NB4 (cell line): ENCODE results near the gene GALNT10.

Experiments used
- CTCF ChIP-seq: IDR thresholded peaks from one replicate; pipeline ENCODE4 v1.5.1; 2012; ENCODE audit warnings: low read depth, low read length
- MAX ChIP-seq: IDR thresholded peaks from 2 replicates; pipeline ENCODE4 v1.6.1; 2011; ENCODE audit warnings: low read depth, low read length
- MYC ChIP-seq: IDR thresholded peaks from 2 replicates; pipeline ENCODE4 v1.6.1; 2011; ENCODE audit warnings: low read depth, low read length
- POLR2A ChIP-seq: IDR thresholded peaks from 2 replicates; pipeline ENCODE4 v1.6.1; 2011; ENCODE audit warnings: mild to moderate bottlenecking; ENCODE audit not compliant: insufficient read length; ENCODE audit errors: extremely low read depth

- TF ChIP-seq POLR2A (no peak), CTCF (no peak), MYC (no peak), MAX (no peak)
These were observed 198.3 kb downstream of the GALNT10 start for GRCh38 chr5:154388842-154389241.
